Measurements from ENCODE around the gene SYNJ2. TPM values are rescaled to one million over a fixed set of nuclear protein-coding genes. Genes with fewer than 3 reads are reported as not detected.

The SYNJ2 gene
- total RNA-seq, 1 experiment from 2014 or later, result 70.0 TPM

- H3K9me3 ChIP-seq (ENCODE audit: control insufficient read depth, insufficient read depth, low read depth, low read length), result no peaks in the 10 kb centered on the region
- H3K4me3 ChIP-seq (ENCODE audit: low read depth in 2 of 2, low read length in 2 of 2), result no peak overlapping the region
- H3K27ac ChIP-seq (ENCODE audit: low read length), result peak overlapping the region; percentile 20; the same call in 1 of the 2 replicates
- TF ChIP-seq SIN3A (IDR thresholded peaks at IDR 0.05; ENCODE audit: borderline replicate concordance, insufficient read depth, low read depth, low read length) (no peak), POLR2AphosphoS5 (IDR thresholded peaks at IDR 0.05; ENCODE audit: low read depth, low read length) (no peak), TCF7L2 (IDR thresholded peaks at IDR 0.05; ENCODE audit: low read depth, low read length) (no peak)
- TF ChIP-seq, protein P1, sequence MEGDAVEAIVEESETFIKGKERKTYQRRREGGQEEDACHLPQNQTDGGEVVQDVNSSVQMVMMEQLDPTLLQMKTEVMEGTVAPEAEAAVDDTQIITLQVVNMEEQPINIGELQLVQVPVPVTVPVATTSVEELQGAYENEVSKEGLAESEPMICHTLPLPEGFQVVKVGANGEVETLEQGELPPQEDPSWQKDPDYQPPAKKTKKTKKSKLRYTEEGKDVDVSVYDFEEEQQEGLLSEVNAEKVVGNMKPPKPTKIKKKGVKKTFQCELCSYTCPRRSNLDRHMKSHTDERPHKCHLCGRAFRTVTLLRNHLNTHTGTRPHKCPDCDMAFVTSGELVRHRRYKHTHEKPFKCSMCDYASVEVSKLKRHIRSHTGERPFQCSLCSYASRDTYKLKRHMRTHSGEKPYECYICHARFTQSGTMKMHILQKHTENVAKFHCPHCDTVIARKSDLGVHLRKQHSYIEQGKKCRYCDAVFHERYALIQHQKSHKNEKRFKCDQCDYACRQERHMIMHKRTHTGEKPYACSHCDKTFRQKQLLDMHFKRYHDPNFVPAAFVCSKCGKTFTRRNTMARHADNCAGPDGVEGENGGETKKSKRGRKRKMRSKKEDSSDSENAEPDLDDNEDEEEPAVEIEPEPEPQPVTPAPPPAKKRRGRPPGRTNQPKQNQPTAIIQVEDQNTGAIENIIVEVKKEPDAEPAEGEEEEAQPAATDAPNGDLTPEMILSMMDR (IDR thresholded peaks at IDR 0.05), result no peak
- TF ChIP-seq, protein P2, sequence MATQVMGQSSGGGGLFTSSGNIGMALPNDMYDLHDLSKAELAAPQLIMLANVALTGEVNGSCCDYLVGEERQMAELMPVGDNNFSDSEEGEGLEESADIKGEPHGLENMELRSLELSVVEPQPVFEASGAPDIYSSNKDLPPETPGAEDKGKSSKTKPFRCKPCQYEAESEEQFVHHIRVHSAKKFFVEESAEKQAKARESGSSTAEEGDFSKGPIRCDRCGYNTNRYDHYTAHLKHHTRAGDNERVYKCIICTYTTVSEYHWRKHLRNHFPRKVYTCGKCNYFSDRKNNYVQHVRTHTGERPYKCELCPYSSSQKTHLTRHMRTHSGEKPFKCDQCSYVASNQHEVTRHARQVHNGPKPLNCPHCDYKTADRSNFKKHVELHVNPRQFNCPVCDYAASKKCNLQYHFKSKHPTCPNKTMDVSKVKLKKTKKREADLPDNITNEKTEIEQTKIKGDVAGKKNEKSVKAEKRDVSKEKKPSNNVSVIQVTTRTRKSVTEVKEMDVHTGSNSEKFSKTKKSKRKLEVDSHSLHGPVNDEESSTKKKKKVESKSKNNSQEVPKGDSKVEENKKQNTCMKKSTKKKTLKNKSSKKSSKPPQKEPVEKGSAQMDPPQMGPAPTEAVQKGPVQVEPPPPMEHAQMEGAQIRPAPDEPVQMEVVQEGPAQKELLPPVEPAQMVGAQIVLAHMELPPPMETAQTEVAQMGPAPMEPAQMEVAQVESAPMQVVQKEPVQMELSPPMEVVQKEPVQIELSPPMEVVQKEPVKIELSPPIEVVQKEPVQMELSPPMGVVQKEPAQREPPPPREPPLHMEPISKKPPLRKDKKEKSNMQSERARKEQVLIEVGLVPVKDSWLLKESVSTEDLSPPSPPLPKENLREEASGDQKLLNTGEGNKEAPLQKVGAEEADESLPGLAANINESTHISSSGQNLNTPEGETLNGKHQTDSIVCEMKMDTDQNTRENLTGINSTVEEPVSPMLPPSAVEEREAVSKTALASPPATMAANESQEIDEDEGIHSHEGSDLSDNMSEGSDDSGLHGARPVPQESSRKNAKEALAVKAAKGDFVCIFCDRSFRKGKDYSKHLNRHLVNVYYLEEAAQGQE (IDR thresholded peaks at IDR 0.05; ENCODE audit: insufficient read depth in 1 of 2, low read depth in 2 of 2, low read length in 1 of 2), result no peak
- ChIA-PET POLR2A (no interaction called here), CTCF (no interaction called here)
- 0 out of 2 replicates have a peak, but pooled peaks cover 2% of the 10 kb centered on the region for H3K36me3 ChIP-seq (ENCODE audit: control insufficient read depth, insufficient read depth, low read length)
- no peaks in the 10 kb centered on the region for H3K27me3 ChIP-seq (ENCODE audit: control insufficient read depth, insufficient read depth, low read length)
- DNase-seq (ENCODE audit: low read depth, low spot score), result no peak
- in situ Hi-C loops (cut with HindIII; ENCODE audit: low pct_unique_long_range_greater_than_20kb, low sequenced_read_pairs) (no loop called here), intact Hi-C loops (cut with micrococcal nuclease; ENCODE audit: unreplicated experiment) (no loop called here)
- H3K4me1 ChIP-seq (ENCODE audit: control insufficient read depth, insufficient read depth, low read length), result peaks cover 80% of the 10 kb centered on the region
- ATAC-seq, result no peak
- BruUV-seq (replicated peaks), result no TSS peak
Measured at GRCh38 chr6:157998707-157999167, 17.1 kb downstream of the SYNJ2 start.

GRCh38 chr6:157999168-158000051, 17.7 kb downstream of the SYNJ2 start:
- ChIA-PET CTCF (no interaction called here), POLR2A (no interaction called here)
- no TSS peak for BruUV-seq (replicated peaks)
- no peaks in the 10 kb centered on the region for H3K27me3 ChIP-seq (ENCODE audit: control insufficient read depth, insufficient read depth, low read length)
- intact Hi-C loops (cut with micrococcal nuclease; ENCODE audit: unreplicated experiment), result no loop called here
- TF ChIP-seq POLR2AphosphoS5 (IDR thresholded peaks at IDR 0.05; ENCODE audit: low read depth, low read length), result no peak
- TF ChIP-seq SIN3A (IDR thresholded peaks at IDR 0.05; ENCODE audit: borderline replicate concordance, insufficient read depth, low read depth, low read length), result no peak
- TF ChIP-seq, protein P2 (IDR thresholded peaks at IDR 0.05; ENCODE audit: insufficient read depth in 1 of 2, low read depth in 2 of 2, low read length in 1 of 2), result no peak
- TF ChIP-seq TCF7L2 (IDR thresholded peaks at IDR 0.05; ENCODE audit: low read depth, low read length), result no peak
- TF ChIP-seq, protein P1 (IDR thresholded peaks at IDR 0.05), result no peak
- no peaks in the 10 kb centered on the region for H3K9me3 ChIP-seq (ENCODE audit: control insufficient read depth, insufficient read depth, low read depth, low read length)
- H3K36me3 ChIP-seq (ENCODE audit: control insufficient read depth, insufficient read depth, low read length), result 0 out of 2 replicates have a peak, but pooled peaks cover 2% of the 10 kb centered on the region
- H3K4me3 ChIP-seq (ENCODE audit: low read depth in 2 of 2, low read length in 2 of 2), result no peak overlapping the region
- peak overlapping the region; percentile 39 for H3K27ac ChIP-seq (ENCODE audit: low read length)
- ATAC-seq, result 0 out of 2 replicates have a peak, but pooled peaks have one; percentile 3
- in situ Hi-C loops (cut with HindIII; ENCODE audit: low pct_unique_long_range_greater_than_20kb, low sequenced_read_pairs), result no loop called here
- H3K4me1 ChIP-seq (ENCODE audit: control insufficient read depth, insufficient read depth, low read length), result peaks cover 83% of the 10 kb centered on the region
- DNase-seq (ENCODE audit: low read depth, low spot score), result no peak
